GM20000 (cell line): ENCODE measurements around the gene CRYBG3.

ENCODE experiments used
- DNase-seq: peaks from one replicate; pipeline ENCODE4 v3.0.0; 2012; ENCODE audit warnings: low spot score
- CTCF ChIP-seq: IDR thresholded peaks from 2 replicates; pipeline ENCODE4 v1.5.1; 2012; ENCODE audit warnings: mild to moderate bottlenecking, control low read depth; ENCODE audit errors: extremely low read depth, missing control alignments

Gene CRYBG3

GRCh38 chr3:97860364-97860763 lies 38.6 kb downstream of the CRYBG3 start:
- DNase-seq, result no peak
- no peak for TF ChIP-seq CTCF

GRCh38 chr3:97862582-97862981 lies 40.8 kb downstream of the CRYBG3 start:
- TF ChIP-seq CTCF, result no peak
- DNase-seq, result no peak

GRCh38 chr3:97863031-97863430 lies 41.2 kb downstream of the CRYBG3 start:
- TF ChIP-seq CTCF, result no peak
- no peak for DNase-seq

GRCh38 chr3:97863775-97864174 lies 42.0 kb downstream of the CRYBG3 start:
- no peak for DNase-seq
- TF ChIP-seq CTCF, result no peak

GRCh38 chr3:97871186-97871585 lies 49.4 kb downstream of the CRYBG3 start:
- no peak for TF ChIP-seq CTCF
- DNase-seq, result no peak

GRCh38 chr3:97871801-97872524 lies 50.2 kb downstream of the CRYBG3 start:
- no peak for TF ChIP-seq CTCF
- no peak for DNase-seq

- TF ChIP-seq CTCF, result no peak
- no peak for DNase-seq
These were observed 50.8 kb downstream of the CRYBG3 start for GRCh38 chr3:97872525-97873042.
